ENCODE measurements around the gene KIR2DL1.

KIR2DL1 gene

GRCh38 chr19:54795758-54796157 lies 26.2 kb downstream of the KIR2DL1 start:
- WGBS, 2 donors (ENCODE audit: extremely low coverage in 2 of 2, insufficient read length in 2 of 2, insufficient replicate concordance in 1 of 2) = no CpG with 5 or more reads among the region's 1 CpG
- no peak overlapping the region for H3K4me2 ChIP-seq (ENCODE audit: insufficient read depth, low read length, poor library complexity, severe bottlenecking)
- DNase-seq (ENCODE audit: low spot score) = no peak
- no peaks in the 10 kb centered on the region for H3K27me3 ChIP-seq (ENCODE audit: control insufficient read depth in 3 of 3, insufficient read depth in 3 of 3, low read depth in 1 of 3, low read length in 3 of 3)
- H4K91ac ChIP-seq (ENCODE audit: low read depth, low read length, poor library complexity) = no peak overlapping the region
- H3K79me1 ChIP-seq (ENCODE audit: low read depth, low read length) = no peaks in the 10 kb centered on the region
- no peak overlapping the region for H3K9ac ChIP-seq (ENCODE audit: low read depth, low read length, poor library complexity)
- H3K36me3 ChIP-seq (replicated peaks in 1 of 2; ENCODE audit: control insufficient read depth in 2 of 2, insufficient read depth in 2 of 2, low read length in 2 of 2) = no peaks in the 10 kb centered on the region
- no peak overlapping the region for H3K14ac ChIP-seq (ENCODE audit: low read length)
- H2BK15ac ChIP-seq (ENCODE audit: low read length) = no peak overlapping the region
- H2BK12ac ChIP-seq (ENCODE audit: low read length) = no peak overlapping the region
- H3K4me1 ChIP-seq (ENCODE audit: control insufficient read depth in 2 of 2, insufficient read depth in 1 of 2, low read depth in 1 of 2, low read length in 2 of 2) = no peaks in the 10 kb centered on the region
- H3K4me3 ChIP-seq (ENCODE audit: low read length in 2 of 2) = no peak overlapping the region
- no peak overlapping the region for H3K27ac ChIP-seq (replicated peaks; ENCODE audit: low read length)
- no peak overlapping the region for H4K8ac ChIP-seq (ENCODE audit: low read depth, low read length)
- no peak overlapping the region for H3K18ac ChIP-seq (ENCODE audit: low read length)
- no peak overlapping the region for H2BK5ac ChIP-seq (ENCODE audit: low read length)
- H2AFZ ChIP-seq (ENCODE audit: low read length) = no peak overlapping the region
- H2BK120ac ChIP-seq (ENCODE audit: low read depth, low read length) = no peak overlapping the region
- no peak overlapping the region for H3K23ac ChIP-seq (ENCODE audit: low read depth, low read length, poor library complexity)
- H3K9me3 ChIP-seq (replicated peaks in 1 of 2; ENCODE audit: control insufficient read depth in 2 of 2, insufficient read depth in 1 of 2, low read depth in 1 of 2, low read length in 2 of 2) = peaks cover 0 to 30% of the 10 kb centered on the region in 2 donors
- no peak overlapping the region for H3K4ac ChIP-seq (ENCODE audit: low read length)
- no peak overlapping the region for H2AK5ac ChIP-seq (ENCODE audit: low read depth, low read length)

- Histone ChIP-seq H3K9me3 (replicated peaks in 1 of 2; ENCODE audit: control insufficient read depth in 2 of 2, insufficient read depth in 1 of 2, low read depth in 1 of 2, low read length in 2 of 2) (peaks cover 0 to 34% of the 10 kb centered on the region in 2 donors), H3K18ac (ENCODE audit: low read length) (no peak within 1 kb of the TSS), H3K23ac (ENCODE audit: low read depth, low read length, poor library complexity) (no peak within 1 kb of the TSS), H3K36me3 (replicated peaks in 1 of 2; ENCODE audit: control insufficient read depth in 2 of 2, insufficient read depth in 2 of 2, low read length in 2 of 2) (no peaks in the 10 kb centered on the region), H2AK5ac (ENCODE audit: low read depth, low read length) (no peak within 1 kb of the TSS), H4K8ac (ENCODE audit: low read depth, low read length) (no peak within 1 kb of the TSS), H2BK120ac (ENCODE audit: low read depth, low read length) (no peak within 1 kb of the TSS), H2BK15ac (ENCODE audit: low read length) (no peak within 1 kb of the TSS), H3K27ac (replicated peaks; ENCODE audit: low read length) (no peak within 1 kb of the TSS), H3K4ac (ENCODE audit: low read length) (no peak within 1 kb of the TSS), H2AFZ (ENCODE audit: low read length) (no peak within 1 kb of the TSS), H4K91ac (ENCODE audit: low read depth, low read length, poor library complexity) (no peak within 1 kb of the TSS), H3K4me1 (ENCODE audit: control insufficient read depth in 2 of 2, insufficient read depth in 1 of 2, low read depth in 1 of 2, low read length in 2 of 2) (no peaks in the 10 kb centered on the region), H2BK12ac (ENCODE audit: low read length) (no peak within 1 kb of the TSS), H3K14ac (ENCODE audit: low read length) (no peak within 1 kb of the TSS), H3K79me1 (ENCODE audit: low read depth, low read length) (no peaks in the 10 kb centered on the region), H3K27me3 (ENCODE audit: control insufficient read depth in 3 of 3, insufficient read depth in 3 of 3, low read depth in 1 of 3, low read length in 3 of 3) (peaks cover 0 to 2% (median 0%) of the 10 kb centered on the region in 3 experiments), H3K4me3 (ENCODE audit: low read length in 2 of 2) (peak within 1 kb of the TSS in 1 of 2 donors; percentile 42), H3K9ac (ENCODE audit: low read depth, low read length, poor library complexity) (no peak within 1 kb of the TSS), H3K4me2 (ENCODE audit: insufficient read depth, low read length, poor library complexity, severe bottlenecking) (no peak within 1 kb of the TSS), H2BK5ac (ENCODE audit: low read length) (no peak within 1 kb of the TSS)
- no peak for DNase-seq (ENCODE audit: low spot score)
- WGBS, 2 donors (ENCODE audit: extremely low coverage in 2 of 2, insufficient read length in 2 of 2, insufficient replicate concordance in 1 of 2) = no CpG with 5 or more reads among the region's 10 CpGs
Measured at GRCh38 chr19:54803410-54803809, 33.8 kb downstream of the KIR2DL1 start, which contains the start of gene KIR2DL4. Gene KIR2DL4, plus strand, starts transcription at chr19:54803610. Its CDS starts 42 bp downstream, at chr19:54803652.

DNA sequence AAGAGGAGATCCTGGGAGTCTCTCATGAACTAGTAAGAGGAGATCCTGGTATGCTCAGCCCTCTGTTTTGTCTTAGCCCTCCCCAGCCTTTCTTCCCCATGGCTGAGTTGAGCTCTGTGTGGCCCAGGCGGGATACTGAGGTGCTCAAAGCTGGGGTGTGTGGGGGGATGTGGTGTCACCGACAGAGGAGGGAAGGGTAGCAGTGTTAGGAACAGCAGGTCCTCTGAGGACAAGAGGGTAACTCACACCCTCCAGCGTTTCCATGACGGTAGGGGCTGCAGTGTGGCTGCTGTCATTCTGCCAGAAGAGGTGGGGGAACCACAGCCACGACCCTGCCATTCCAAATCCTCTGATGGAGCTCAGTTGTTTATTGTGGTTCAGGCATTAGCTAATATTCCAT lies 34.5 kb downstream of the KIR2DL1 start:
- no CpG with 5 or more reads among the region's 5 CpGs for WGBS, 2 donors (ENCODE audit: extremely low coverage in 2 of 2, insufficient read length in 2 of 2, insufficient replicate concordance in 1 of 2)
- no peak for DNase-seq (ENCODE audit: low spot score)
- Histone ChIP-seq H3K9ac (ENCODE audit: low read depth, low read length, poor library complexity) (no peak overlapping the region), H4K91ac (ENCODE audit: low read depth, low read length, poor library complexity) (no peak overlapping the region), H3K4me3 (ENCODE audit: low read length in 2 of 2) (peak overlapping the region in 1 of 2 donors; percentile 42), H2BK12ac (ENCODE audit: low read length) (no peak overlapping the region), H4K8ac (ENCODE audit: low read depth, low read length) (no peak overlapping the region), H2BK5ac (ENCODE audit: low read length) (no peak overlapping the region), H3K36me3 (replicated peaks in 1 of 2; ENCODE audit: control insufficient read depth in 2 of 2, insufficient read depth in 2 of 2, low read length in 2 of 2) (no peaks in the 10 kb centered on the region), H3K4me2 (ENCODE audit: insufficient read depth, low read length, poor library complexity, severe bottlenecking) (no peak overlapping the region), H3K4me1 (ENCODE audit: control insufficient read depth in 2 of 2, insufficient read depth in 1 of 2, low read depth in 1 of 2, low read length in 2 of 2) (no peaks in the 10 kb centered on the region), H3K23ac (ENCODE audit: low read depth, low read length, poor library complexity) (no peak overlapping the region), H2AK5ac (ENCODE audit: low read depth, low read length) (no peak overlapping the region), H3K27me3 (ENCODE audit: control insufficient read depth in 3 of 3, insufficient read depth in 3 of 3, low read depth in 1 of 3, low read length in 3 of 3) (peaks cover 0 to 2% (median 0%) of the 10 kb centered on the region in 3 experiments), H3K79me1 (ENCODE audit: low read depth, low read length) (no peaks in the 10 kb centered on the region), H3K14ac (ENCODE audit: low read length) (no peak overlapping the region), H2BK120ac (ENCODE audit: low read depth, low read length) (no peak overlapping the region), H3K18ac (ENCODE audit: low read length) (no peak overlapping the region), H3K4ac (ENCODE audit: low read length) (no peak overlapping the region), H2BK15ac (ENCODE audit: low read length) (no peak overlapping the region), H3K27ac (replicated peaks; ENCODE audit: low read length) (no peak overlapping the region), H3K9me3 (replicated peaks in 1 of 2; ENCODE audit: control insufficient read depth in 2 of 2, insufficient read depth in 1 of 2, low read depth in 1 of 2, low read length in 2 of 2) (peaks cover 0 to 36% of the 10 kb centered on the region in 2 donors), H2AFZ (ENCODE audit: low read length) (no peak overlapping the region)

- DNase-seq (ENCODE audit: low spot score) = no peak
- Histone ChIP-seq H3K23ac (ENCODE audit: low read depth, low read length, poor library complexity) (no peak overlapping the region), H3K27ac (replicated peaks; ENCODE audit: low read length) (no peak overlapping the region), H3K4me1 (ENCODE audit: control insufficient read depth in 2 of 2, insufficient read depth in 1 of 2, low read depth in 1 of 2, low read length in 2 of 2) (no peaks in the 10 kb centered on the region), H3K4me3 (ENCODE audit: low read length in 2 of 2) (no peak overlapping the region), H3K79me1 (ENCODE audit: low read depth, low read length) (no peaks in the 10 kb centered on the region), H3K4me2 (ENCODE audit: insufficient read depth, low read length, poor library complexity, severe bottlenecking) (no peak overlapping the region), H2BK5ac (ENCODE audit: low read length) (no peak overlapping the region), H3K4ac (ENCODE audit: low read length) (no peak overlapping the region), H2BK12ac (ENCODE audit: low read length) (no peak overlapping the region), H3K9me3 (replicated peaks in 1 of 2; ENCODE audit: control insufficient read depth in 2 of 2, insufficient read depth in 1 of 2, low read depth in 1 of 2, low read length in 2 of 2) (peaks cover 0 to 41% of the 10 kb centered on the region in 2 donors), H2AK5ac (ENCODE audit: low read depth, low read length) (no peak overlapping the region), H2BK15ac (ENCODE audit: low read length) (no peak overlapping the region), H3K27me3 (ENCODE audit: control insufficient read depth in 3 of 3, insufficient read depth in 3 of 3, low read depth in 1 of 3, low read length in 3 of 3) (peaks cover 0 to 2% (median 0%) of the 10 kb centered on the region in 3 experiments), H4K91ac (ENCODE audit: low read depth, low read length, poor library complexity) (no peak overlapping the region), H3K14ac (ENCODE audit: low read length) (no peak overlapping the region), H2BK120ac (ENCODE audit: low read depth, low read length) (no peak overlapping the region), H3K36me3 (replicated peaks in 1 of 2; ENCODE audit: control insufficient read depth in 2 of 2, insufficient read depth in 2 of 2, low read length in 2 of 2) (no peaks in the 10 kb centered on the region), H3K18ac (ENCODE audit: low read length) (no peak overlapping the region), H4K8ac (ENCODE audit: low read depth, low read length) (no peak overlapping the region), H3K9ac (ENCODE audit: low read depth, low read length, poor library complexity) (no peak overlapping the region), H2AFZ (ENCODE audit: low read length) (no peak overlapping the region)
- WGBS, 2 donors (ENCODE audit: extremely low coverage in 2 of 2, insufficient read length in 2 of 2, insufficient replicate concordance in 1 of 2) = no CpG with 5 or more reads among the region's 10 CpGs
Measured at GRCh38 chr19:54804571-54804970, 35.0 kb downstream of the KIR2DL1 start.

Measured in neuronal stem cell (in vitro differentiated cells).